IMR-90 (cell line): ENCODE data around the gene BTK. TPM values are rescaled to one million over a fixed set of nuclear protein-coding genes. Genes with fewer than 3 reads are reported as not detected.
A peak's percentile ranks its signal among the peaks of the same experiment; 100 is the strongest.

Source experiments
- ATAC-seq: fragments of 200-7000 bp; cut with Tn5 transposase; 2 replicates; pipeline ENCODE4 v1.9.1; 2020; ENCODE audit warnings: low read depth, mild to moderate bottlenecking, moderate library complexity
- BruUV-seq: library from RNA; stranded (reverse); fragments of 400-500 nt; replicated peaks from 2 replicates; lab custom pipeline; 2021; lab: Mats Ljungman, UMichigan
- CTCF ChIA-PET: fragments of 300-600 bp; formaldehyde crosslinking; extraction: SDS; loops from one replicate; lab custom pipeline; 2021; ENCODE audit warnings: antibody characterized with exemption; lab: Yijun Ruan, JAX
- POLR2A ChIA-PET: fragments of 300-600 bp; sonication (Branson Sonifier 250); formaldehyde crosslinking; loops from one replicate; lab custom pipeline; 2022; ENCODE audit warnings: antibody characterized with exemption; ENCODE audit not compliant: unreplicated experiment; lab: Charles Lee
- DNase-seq: peaks from one replicate; pipeline ENCODE4 v3.0.0; 2013
- H2AFZ ChIP-seq: replicated peaks from 2 replicates; pipeline ENCODE3; 2013; ENCODE audit warnings: low read length, mild to moderate bottlenecking; ENCODE audit not compliant: poor library complexity
- H2AK5ac ChIP-seq: 2 replicates; pipeline ENCODE4 v1.6.1; 2013; ENCODE audit warnings: low read depth, low read length, inconsistent platforms
- H2AK9ac ChIP-seq: replicated peaks from 2 replicates; pipeline ENCODE3; 2013; ENCODE audit warnings: mild to moderate bottlenecking, low read depth, low read length, moderate library complexity; ENCODE audit not compliant: poor library complexity
- H2BK120ac ChIP-seq: 2 replicates; pipeline ENCODE4 v1.6.1; 2013; ENCODE audit warnings: low read depth, low read length, inconsistent platforms
- H2BK15ac ChIP-seq: 3 replicates; pipeline ENCODE4 v1.6.1; 2013; ENCODE audit warnings: low read depth, low read length, inconsistent platforms
- H2BK20ac ChIP-seq: 2 replicates; pipeline ENCODE4 v1.6.1; 2013; ENCODE audit warnings: low read depth, mild to moderate bottlenecking, inconsistent platforms, low read length, moderate library complexity
- H2BK5ac ChIP-seq: 2 replicates; pipeline ENCODE4 v1.6.1; 2013; ENCODE audit warnings: mild to moderate bottlenecking, low read depth, low read length, inconsistent platforms; ENCODE audit not compliant: poor library complexity, severe bottlenecking
- H3K14ac ChIP-seq: replicated peaks from 2 replicates; pipeline ENCODE4 v1.6.1; 2013; ENCODE audit warnings: low read depth, low read length, inconsistent platforms
- H3K18ac ChIP-seq: 2 replicates; pipeline ENCODE4 v1.6.1; 2013; ENCODE audit warnings: low read depth, low read length, control low read depth
- H3K23ac ChIP-seq: 2 replicates; pipeline ENCODE4 v1.6.1; 2013; ENCODE audit warnings: low read depth, low read length, inconsistent platforms
- H3K27ac ChIP-seq: 2 replicates; pipeline ENCODE4 v1.5.1; 2013; ENCODE audit warnings: mild to moderate bottlenecking, control low read depth, low read length; ENCODE audit not compliant: insufficient read depth
- H3K27me3 ChIP-seq: 2 replicates; pipeline ENCODE4 v1.6.1; 2013; ENCODE audit warnings: low read length; ENCODE audit not compliant: control insufficient read depth, insufficient read depth
- H3K36me3 ChIP-seq: 2 replicates; pipeline ENCODE4 v1.6.1; 2013; ENCODE audit warnings: low read length, mixed read lengths; ENCODE audit not compliant: control insufficient read depth, insufficient read depth
- H3K4ac ChIP-seq: 2 replicates; pipeline ENCODE4 v1.6.1; 2013; ENCODE audit warnings: low read depth, low read length, inconsistent platforms
- H3K4me1 ChIP-seq: 2 replicates; pipeline ENCODE4 v1.6.1; 2013; ENCODE audit warnings: low read length, mixed read lengths; ENCODE audit not compliant: control insufficient read depth, insufficient read depth
- H3K4me2 ChIP-seq: 2 replicates; pipeline ENCODE4 v1.6.1; 2013; ENCODE audit warnings: low read depth, mild to moderate bottlenecking, control low read depth, low read length, moderate library complexity
- H3K4me3 ChIP-seq: 2 replicates; pipeline ENCODE4 v1.5.1; 2013; ENCODE audit warnings: low read depth, mild to moderate bottlenecking, control low read depth, low read length, moderate library complexity; ENCODE audit not compliant: insufficient read depth
- H3K56ac ChIP-seq: 2 replicates; pipeline ENCODE4 v1.6.1; 2013; ENCODE audit warnings: low read length, inconsistent platforms; ENCODE audit not compliant: insufficient read depth; ENCODE audit errors: extremely low read depth
- H3K79me1 ChIP-seq, 2 experiments: 2 replicates each; pipeline ENCODE4 v1.6.1; 2013; ENCODE audit warnings: low read length in 2 of 2, inconsistent platforms in 1 of 2, low read depth in 1 of 2
- H3K9ac ChIP-seq: 2 replicates; pipeline ENCODE4 v1.6.1; 2013; ENCODE audit warnings: low read depth, low read length, control low read depth
- H3K9me1 ChIP-seq: 2 replicates; pipeline ENCODE4 v1.6.1; 2013; ENCODE audit warnings: low read length, inconsistent platforms; ENCODE audit not compliant: insufficient read depth
- H3K9me3 ChIP-seq: 2 replicates; pipeline ENCODE4 v1.6.1; 2013; ENCODE audit warnings: low read length; ENCODE audit not compliant: control insufficient read depth, insufficient read depth
- H4K20me1 ChIP-seq: 2 replicates; pipeline ENCODE4 v1.6.1; 2013; ENCODE audit warnings: low read length, inconsistent platforms; ENCODE audit not compliant: insufficient read depth
- H4K5ac ChIP-seq: 2 replicates; pipeline ENCODE4 v1.6.1; 2013; ENCODE audit warnings: mild to moderate bottlenecking, low read depth, low read length, control low read depth
- H4K8ac ChIP-seq, 2 experiments: 2 replicates each; pipeline ENCODE4 v1.6.1; 2013; ENCODE audit warnings: low read depth in 2 of 2, low read length in 2 of 2, control low read depth in 1 of 2, inconsistent platforms in 1 of 2
- H4K91ac ChIP-seq: 2 replicates; pipeline ENCODE4 v1.6.1; 2013; ENCODE audit warnings: low read depth, low read length, inconsistent platforms; ENCODE audit not compliant: insufficient read depth
- BHLHE40 ChIP-seq: fragments of 150-350 bp; IDR thresholded peaks from 2 replicates; pipeline ENCODE4 v1.6.1; 2016; ENCODE audit warnings: mild to moderate bottlenecking, low read depth, low read length
- CTCF ChIP-seq: conservative IDR thresholded peaks from 2 replicates; pipeline ENCODE4 v1.5.1; 2012; ENCODE audit warnings: mild to moderate bottlenecking, low read depth, low read length, improper control_type of control experiment
- FOS ChIP-seq: fragments of 150-350 bp; IDR thresholded peaks from 2 replicates; pipeline ENCODE4 v1.6.1; 2016; ENCODE audit warnings: low read depth, low read length
- MAZ ChIP-seq: IDR thresholded peaks from 2 replicates; pipeline ENCODE4 v1.6.1; 2012; ENCODE audit warnings: low read depth, mild to moderate bottlenecking, low read length, improper control_type of control experiment, moderate library complexity, borderline replicate concordance
- MXI1 ChIP-seq: IDR thresholded peaks from 2 replicates; pipeline ENCODE4 v1.6.1; 2012; ENCODE audit warnings: low read depth, mild to moderate bottlenecking, low read length, moderate library complexity, borderline replicate concordance
- NFE2L2 ChIP-seq: fragments of 150-350 bp; IDR thresholded peaks from 2 replicates; pipeline ENCODE4 v1.6.1; 2016; ENCODE audit warnings: low read depth, mild to moderate bottlenecking, low read length
- POLR2A ChIP-seq: IDR thresholded peaks from 2 replicates; pipeline ENCODE4 v1.6.1; 2012; ENCODE audit warnings: mild to moderate bottlenecking, low read depth, low read length
- RFX5 ChIP-seq: IDR thresholded peaks from 2 replicates; pipeline ENCODE4 v1.8.0; 2012; ENCODE audit warnings: low read depth, mild to moderate bottlenecking, low read length, moderate library complexity
- USF2 ChIP-seq: fragments of 150-350 bp; IDR thresholded peaks from 2 replicates; pipeline ENCODE4 v1.6.1; 2017; ENCODE audit warnings: mild to moderate bottlenecking, antibody characterized with exemption, low read length, low read depth
- WGBS, 2 experiments: methylation state at CpG; one replicate each; pipeline versions ENCODE4 v1.1.5 to v1.1.7; 2013; ENCODE audit warnings: missing lambda C conversion rate in 2 of 2; ENCODE audit not compliant: insufficient read length in 1 of 2; ENCODE audit errors: extremely low coverage in 2 of 2; 5-methylcytosine and 5-hydroxymethylcytosine counted together
- dilution Hi-C: fragments of 300-500 bp; cut with HindIII; formaldehyde crosslinking; loops from one replicate; pipeline ENCODE4 v1.14.3; 2018; ENCODE audit warnings: low sequenced_read_pairs; ENCODE audit not compliant: unreplicated experiment
- in situ Hi-C: fragments of 300-500 bp; cut with MboI; formaldehyde crosslinking; loops from 3 replicates; pipeline ENCODE4 v1.14.3; 2019; ENCODE audit warnings: low sequenced_read_pairs, inconsistent platforms, mixed read lengths
- intact Hi-C: fragments of 100-400 bp; cut with micrococcal nuclease; formaldehyde crosslinking; loops from 2 replicates; pipeline ENCODE4 v1.10.0; 2022
- polyA plus RNA-seq, 3 experiments: library from polyadenylated mRNA; depleted of rRNA; stranded (reverse); fragments of >200 nt; gene quantifications; 2 replicates each; pipeline ENCODE4 v1.2.3, GENCODE V29; 2012; ENCODE audit warnings: low replicate concordance in 1 of 3
- total RNA-seq: library from RNA; depleted of rRNA; stranded (reverse); fragments of >200 nt; gene quantifications from 2 replicates; pipeline ENCODE4 v1.2.3, GENCODE V29; 2012

Gene BTK
- total and polyA plus RNA-seq, 2 of the 4 experiments (the other 2 are of a cell fraction): not detected

GRCh38 chrX:101407748-101408531 lies 21.9 kb upstream of the BTK start, which contains the start of the genes GLA and HNRNPH2:
Gene GLA (minus strand): TSS chrX:101407925. CDS start chrX:101407903, 22 bp downstream.
Gene HNRNPH2 (plus strand): TSS chrX:101408222. CDS start chrX:101411989, 3,767 bp downstream.
- in situ Hi-C loops: no loop called here
- peak within 1 kb of the TSS; percentile 87 for H4K91ac ChIP-seq
- dilution Hi-C loops: no loop called here
- CTCF ChIA-PET: no interaction called here
- peaks cover 10% of the 10 kb centered on the region for H3K36me3 ChIP-seq
- H2BK15ac ChIP-seq: no peak within 1 kb of the TSS
- ATAC-seq (peak; percentile 96), DNase-seq (peak; percentile 99)
- peak within 1 kb of the TSS; percentile 90 for H3K56ac ChIP-seq
- intact Hi-C loops: no loop called here
- 0 out of 2 replicates have a peak within 1 kb of the TSS, but pooled peaks have one; percentile 37 for H2BK120ac ChIP-seq
- peak within 1 kb of the TSS; percentile 85 for H2BK5ac ChIP-seq
- peak within 1 kb of the TSS; percentile 93 for H2AFZ ChIP-seq
- no peak for TF ChIP-seq MXI1
- TF ChIP-seq RFX5: peak; percentile 83
- peak; percentile 75 for TF ChIP-seq NFE2L2
- TF ChIP-seq MAZ: 0 out of 2 replicates have a peak, but pooled peaks have one; percentile 60
- no peak for TF ChIP-seq CTCF
- TF ChIP-seq POLR2A: peak; percentile 76
- TF ChIP-seq FOS: peak; percentile 59; the same call in 1 of the 2 replicates
- peak; percentile 99 for TF ChIP-seq USF2
- peak; percentile 97 for TF ChIP-seq BHLHE40
- peak within 1 kb of the TSS; percentile 97 for H3K27ac ChIP-seq
- H2AK9ac ChIP-seq: peak within 1 kb of the TSS; percentile 48
- H2BK20ac ChIP-seq: no peak within 1 kb of the TSS
- H3K4me1 ChIP-seq: no peaks in the 10 kb centered on the region
- peak within 1 kb of the TSS; percentile 57 for H3K14ac ChIP-seq
- peaks cover 0 to 6% of the 10 kb centered on the region in 2 experiments; a peak in 1 of 4 replicates for H3K79me1 ChIP-seq
- H3K27me3 ChIP-seq: no peaks in the 10 kb centered on the region
- POLR2A ChIA-PET: interaction anchor here (0.6 kb wide), 1 partner anchor 11 kb away, joined by 4 read pairs; no protein-coding TSS in a partner anchor
- H4K8ac ChIP-seq: peak within 1 kb of the TSS in 1 of 2 experiments; percentile 78; a peak in 3 of 4 replicates
- peak within 1 kb of the TSS; percentile 86 for H4K5ac ChIP-seq
- H3K23ac ChIP-seq: peak within 1 kb of the TSS; percentile 68
- no peaks in the 10 kb centered on the region for H3K9me1 ChIP-seq
- WGBS, 2 experiments: 45% methylated on average over 11 of the region's 47 CpGs; no CpG with 5 or more reads in 1 of the 2 experiments
- no peaks in the 10 kb centered on the region for H3K9me3 ChIP-seq
- no peak within 1 kb of the TSS for H2AK5ac ChIP-seq
- peak within 1 kb of the TSS; percentile 86 for H3K4ac ChIP-seq
- no TSS peak for BruUV-seq
- H3K4me2 ChIP-seq: peak within 1 kb of the TSS; percentile 98
- H4K20me1 ChIP-seq: peaks cover 11% of the 10 kb centered on the region
- H3K4me3 ChIP-seq: peak within 1 kb of the TSS; percentile 85
- H3K18ac ChIP-seq: peak within 1 kb of the TSS; percentile 89
- peak within 1 kb of the TSS; percentile 92 for H3K9ac ChIP-seq
